ENCODE data around the gene MOK. TPM values are rescaled to one million over a fixed set of nuclear protein-coding genes. Genes with fewer than 3 reads are reported as not detected.

The MOK gene
- total RNA-seq, 1 experiment from 2014 or later, result 38.4 TPM

DNA sequence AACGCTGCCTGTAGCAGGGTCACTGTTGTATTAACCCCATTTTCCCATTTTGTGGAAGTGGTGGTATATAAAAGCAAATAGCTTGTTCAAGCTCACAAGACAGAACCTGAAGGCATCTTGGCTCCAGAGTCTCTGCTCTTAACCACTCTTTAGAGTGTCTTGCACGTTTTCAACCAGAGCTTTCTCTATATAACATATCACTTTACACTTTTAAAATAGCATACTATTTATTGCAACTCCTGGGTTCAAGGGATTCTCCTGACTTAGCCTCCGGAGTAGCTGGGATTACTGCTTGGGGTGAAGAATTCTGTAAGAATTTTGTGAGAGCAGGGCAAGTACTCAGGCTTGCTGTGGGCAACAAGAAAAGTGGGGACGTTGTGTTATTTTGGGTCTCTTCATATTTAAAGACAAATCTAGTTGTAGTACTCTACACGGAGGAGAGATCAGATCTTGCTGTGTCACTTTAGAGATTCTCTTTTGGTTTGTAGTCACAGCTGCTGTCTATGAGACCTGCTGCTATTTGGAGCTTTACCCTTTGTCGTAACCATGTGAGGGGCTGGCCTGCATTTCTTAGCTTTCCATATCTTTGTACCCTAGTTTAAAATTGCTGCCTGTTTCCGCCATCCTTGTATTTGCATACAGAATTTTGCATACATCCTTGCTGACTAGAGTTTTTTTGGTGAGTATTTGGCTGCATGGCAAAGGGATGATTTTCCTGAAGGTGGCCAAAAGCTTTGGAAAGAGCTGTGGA is 124.5 kb downstream of the MOK start:
- DNase-seq (ENCODE audit: low read depth), result no peak

Other genes with a start within 250 kb of the MOK start
- gene HSP90AA1, start 218.1 kb downstream of the MOK start, total RNA-seq (2014; rRNA removed; shearing (Covaris generic)), result 282 and 315 TPM in 2 replicates
- 11.4 and 16.0 TPM in 2 replicates for gene WDR20, start 165.3 kb downstream of the MOK start, total RNA-seq (2014; rRNA removed; shearing (Covaris generic))
- 2.3 and 4.0 TPM in 2 replicates for gene ZNF839, start 14.6 kb upstream of the MOK start, total RNA-seq (2014; rRNA removed; shearing (Covaris generic))
- gene CINP, start 57.7 kb upstream of the MOK start, total RNA-seq (2014; rRNA removed; shearing (Covaris generic)), result 56.7 and 59.1 TPM in 2 replicates
- gene TECPR2, start 57.8 kb upstream of the MOK start, total RNA-seq (2014; rRNA removed; shearing (Covaris generic)), result 5.0 TPM in 2 replicates
- 6.8 and 14.0 TPM in 2 replicates for gene ANKRD9, start 204.6 kb upstream of the MOK start, total RNA-seq (2014; rRNA removed; shearing (Covaris generic))